CD8-positive, alpha-beta memory T cell (primary cell): ENCODE measurements around the gene PAK6. TPM values are rescaled to one million over a fixed set of nuclear protein-coding genes. Genes with fewer than 3 reads are reported as not detected.

Source experiments
- CTCF ChIA-PET: fragments of 350-600 bp; sonication (Branson Sonifier 250); formaldehyde crosslinking; loops from one replicate; lab custom pipeline; 2021; ENCODE audit warnings: antibody characterized with exemption; lab: Charles Lee
- POLR2A ChIA-PET: fragments of 350-600 bp; sonication (Branson Sonifier 250); formaldehyde crosslinking; loops from one replicate; lab custom pipeline; 2021; ENCODE audit warnings: antibody characterized with exemption; lab: Charles Lee
- DNase-seq, 5 donors: peaks; one replicate each; pipeline versions ENCODE4 v3.0.0 to v3.0.0-alpha.2; 2020 to 2022; ENCODE audit warnings: mixed read lengths in 1 of 5
- H3K27ac ChIP-seq: one replicate; pipeline ENCODE4 v1.7.0; 2013; ENCODE audit warnings: low read depth, mild to moderate bottlenecking, low read length, moderate library complexity
- H3K27me3 ChIP-seq: 2 replicates; pipeline ENCODE4 v1.7.0; 2013; ENCODE audit warnings: low read length, mild to moderate bottlenecking; ENCODE audit not compliant: insufficient read depth, poor library complexity, severe bottlenecking
- H3K36me3 ChIP-seq: 2 replicates; pipeline ENCODE4 v1.7.0; 2013; ENCODE audit warnings: mild to moderate bottlenecking, low read length, moderate library complexity; ENCODE audit not compliant: insufficient read depth
- H3K4me1 ChIP-seq: 2 replicates; pipeline ENCODE4 v1.7.0; 2013; ENCODE audit warnings: mild to moderate bottlenecking, low read length, moderate library complexity; ENCODE audit not compliant: insufficient read depth
- H3K4me3 ChIP-seq: 2 replicates; pipeline ENCODE4 v1.7.0; 2013; ENCODE audit warnings: mild to moderate bottlenecking, low read length
- H3K9me3 ChIP-seq: 2 replicates; pipeline ENCODE4 v1.7.0; 2013; ENCODE audit warnings: mild to moderate bottlenecking, low read length
- H3K27ac Mint-ChIP-seq, 8 donors: one replicate each; pipeline ENCODE4 v1.8.0; 2020 to 2021; ENCODE audit warnings: mixed read lengths in 8 of 8, mild to moderate bottlenecking in 6 of 8, inconsistent platforms in 3 of 8, moderate library complexity in 3 of 8
- H3K27me3 Mint-ChIP-seq, 2 donors: one replicate each; pipeline ENCODE4 v1.8.0; 2020 to 2021; ENCODE audit warnings: mixed read lengths in 2 of 2, mild to moderate bottlenecking in 1 of 2, moderate library complexity in 1 of 2
- H3K36me3 Mint-ChIP-seq, 3 donors: one replicate each; pipeline ENCODE4 v1.8.0; 2020 to 2021; ENCODE audit warnings: mixed read lengths in 3 of 3, inconsistent platforms in 1 of 3, mild to moderate bottlenecking in 1 of 3
- H3K4me1 Mint-ChIP-seq, 3 donors: one replicate each; pipeline ENCODE4 v1.8.0; 2020 to 2021; ENCODE audit warnings: mixed read lengths in 3 of 3, inconsistent platforms in 1 of 3, mild to moderate bottlenecking in 1 of 3
- H3K4me3 Mint-ChIP-seq, 7 donors: one replicate each; pipeline ENCODE4 v1.8.0; 2020 to 2021; ENCODE audit warnings: mixed read lengths in 7 of 7, mild to moderate bottlenecking in 6 of 7, moderate library complexity in 4 of 7, inconsistent platforms in 2 of 7
- H3K9me3 Mint-ChIP-seq, 5 donors: one replicate each; pipeline ENCODE4 v1.8.0; 2020 to 2022; ENCODE audit warnings: mixed read lengths in 5 of 5, mild to moderate bottlenecking in 3 of 5, moderate library complexity in 2 of 5, inconsistent platforms in 1 of 5
- polyA plus RNA-seq: library from polyadenylated mRNA; unstranded; fragments of 300-500 nt; fragmentation: Illumina TruSeq; gene quantifications from one replicate; pipeline ENCODE4 v1.2.3, GENCODE V29; 2021
- total RNA-seq, 2 experiments: library from RNA; stranded (reverse); gene quantifications; one replicate each; pipeline ENCODE4 v1.2.3, GENCODE V29; 2021

PAK6 gene
- total and polyA plus RNA-seq, 3 experiments from 2014 or later: 1.7 to 2.8 (median 1.9) TPM

- H3K4me3 Mint-ChIP-seq: no peak overlapping the region
- Histone ChIP-seq H3K27me3 (no peaks in the 10 kb centered on the region), H3K9me3 (no peaks in the 10 kb centered on the region), H3K4me3 (no peak overlapping the region), H3K27ac (no peak overlapping the region), H3K36me3 (no peaks in the 10 kb centered on the region), H3K4me1 (no peaks in the 10 kb centered on the region)
- ChIA-PET CTCF (interaction anchor here (1.6 to 5.7 kb wide), 4 partner anchors 10 to 73 kb away, joined by 3 to 38 read pairs (median 6); no protein-coding TSS in a partner anchor), POLR2A (interaction anchor here (1.2 kb wide), 1 partner anchor 141 kb away, joined by 6 read pairs; no protein-coding TSS in a partner anchor)
- peaks cover 0 to 1% of the 10 kb centered on the region in 2 donors for H3K27me3 Mint-ChIP-seq
- no peak overlapping the region for H3K27ac Mint-ChIP-seq
- no peaks in the 10 kb centered on the region for H3K9me3 Mint-ChIP-seq
- no peak for DNase-seq
- no peaks in the 10 kb centered on the region for H3K36me3 Mint-ChIP-seq
- no peaks in the 10 kb centered on the region for H3K4me1 Mint-ChIP-seq
Measured at GRCh38 chr15:40264321-40265153, 25.7 kb downstream of the PAK6 start.

- Histone ChIP-seq H3K27ac (no peak overlapping the region), H3K4me1 (no peaks in the 10 kb centered on the region), H3K9me3 (no peaks in the 10 kb centered on the region), H3K27me3 (no peaks in the 10 kb centered on the region), H3K4me3 (no peak overlapping the region), H3K36me3 (no peaks in the 10 kb centered on the region)
- peaks cover 0 to 1% of the 10 kb centered on the region in 2 donors for H3K27me3 Mint-ChIP-seq
- no peaks in the 10 kb centered on the region for H3K4me1 Mint-ChIP-seq
- H3K4me3 Mint-ChIP-seq: no peak overlapping the region
- POLR2A ChIA-PET: no interaction called here
- CTCF ChIA-PET: interaction anchor here (1.9 to 5.7 kb wide), 2 partner anchors 9 to 48 kb away, joined by 8 to 38 read pairs; no protein-coding TSS in a partner anchor
- no peak overlapping the region for H3K27ac Mint-ChIP-seq
- no peaks in the 10 kb centered on the region for H3K36me3 Mint-ChIP-seq
- DNase-seq: no peak
- no peaks in the 10 kb centered on the region for H3K9me3 Mint-ChIP-seq
Measured at GRCh38 chr15:40265355-40265754, 26.5 kb downstream of the PAK6 start.

GRCh38 chr15:40265875-40266274 is 27.0 kb downstream of the PAK6 start:
- H3K4me1 Mint-ChIP-seq: no peaks in the 10 kb centered on the region
- H3K36me3 Mint-ChIP-seq: no peaks in the 10 kb centered on the region
- no peak overlapping the region for H3K4me3 Mint-ChIP-seq
- no peaks in the 10 kb centered on the region for H3K27me3 ChIP-seq
- no peak overlapping the region for H3K27ac Mint-ChIP-seq
- no peaks in the 10 kb centered on the region for H3K9me3 ChIP-seq
- no peaks in the 10 kb centered on the region for H3K36me3 ChIP-seq
- DNase-seq: no peak
- no peaks in the 10 kb centered on the region for H3K4me1 ChIP-seq
- no peak overlapping the region for H3K27ac ChIP-seq
- no peak overlapping the region for H3K4me3 ChIP-seq
- CTCF ChIA-PET: interaction anchor here (1.1 to 5.7 kb wide), 2 partner anchors 8 to 72 kb away, joined by 4 to 38 read pairs; no protein-coding TSS in a partner anchor
- H3K27me3 Mint-ChIP-seq: peaks cover 0 to 1% of the 10 kb centered on the region in 2 donors
- POLR2A ChIA-PET: no interaction called here
- no peaks in the 10 kb centered on the region for H3K9me3 Mint-ChIP-seq

- no peak overlapping the region for H3K27ac Mint-ChIP-seq
- Histone ChIP-seq H3K36me3 (no peaks in the 10 kb centered on the region), H3K4me3 (no peak overlapping the region), H3K27me3 (no peaks in the 10 kb centered on the region), H3K9me3 (no peaks in the 10 kb centered on the region), H3K4me1 (no peaks in the 10 kb centered on the region), H3K27ac (no peak overlapping the region)
- ChIA-PET POLR2A (no interaction called here), CTCF (interaction anchor here (1.0 to 5.7 kb wide), 4 partner anchors 7 to 227 kb away, joined by 3 to 38 read pairs (median 8); no protein-coding TSS in a partner anchor)
- no peaks in the 10 kb centered on the region for H3K9me3 Mint-ChIP-seq
- no peaks in the 10 kb centered on the region for H3K4me1 Mint-ChIP-seq
- H3K4me3 Mint-ChIP-seq: no peak overlapping the region
- H3K27me3 Mint-ChIP-seq: peaks cover 0 to 1% of the 10 kb centered on the region in 2 donors
- DNase-seq: no peak
- H3K36me3 Mint-ChIP-seq: no peaks in the 10 kb centered on the region
Measured at GRCh38 chr15:40266828-40267304, 28.0 kb downstream of the PAK6 start.

DNA sequence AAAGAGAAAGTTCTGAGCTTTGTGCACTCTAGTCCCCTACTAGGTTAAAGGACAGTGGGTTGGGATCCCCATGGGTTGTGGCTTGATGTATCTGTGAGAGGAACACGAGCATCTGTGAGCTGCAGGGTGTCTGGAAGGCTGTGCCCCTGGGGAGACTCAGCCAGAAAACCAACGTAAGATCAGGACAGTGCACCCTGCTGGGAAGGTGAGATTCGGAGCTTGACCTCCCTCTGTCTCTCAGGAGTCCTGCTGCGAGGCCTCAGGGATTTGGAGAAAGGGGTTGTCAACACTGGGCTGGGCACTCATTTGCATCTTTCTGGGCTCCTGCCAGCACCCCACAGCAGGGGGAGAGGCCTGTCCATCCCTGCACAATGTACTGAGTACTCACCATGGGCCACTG is 28.8 kb downstream of the PAK6 start:
- Histone ChIP-seq H3K4me3 (no peak overlapping the region), H3K27ac (no peak overlapping the region), H3K27me3 (no peaks in the 10 kb centered on the region), H3K9me3 (no peaks in the 10 kb centered on the region), H3K4me1 (no peaks in the 10 kb centered on the region), H3K36me3 (no peaks in the 10 kb centered on the region)
- H3K36me3 Mint-ChIP-seq: no peaks in the 10 kb centered on the region
- POLR2A ChIA-PET: no interaction called here
- H3K27me3 Mint-ChIP-seq: peaks cover 0 to 1% of the 10 kb centered on the region in 2 donors
- H3K4me1 Mint-ChIP-seq: no peaks in the 10 kb centered on the region
- CTCF ChIA-PET: interaction anchor here (1.0 to 2.6 kb wide), 3 partner anchors 9 to 228 kb away, joined by 3 to 11 read pairs (median 4); no protein-coding TSS in a partner anchor
- no peaks in the 10 kb centered on the region for H3K9me3 Mint-ChIP-seq
- H3K4me3 Mint-ChIP-seq: no peak overlapping the region
- peak overlapping the region in 1 of 8 donors; percentile 23 for H3K27ac Mint-ChIP-seq
- no peak for DNase-seq

- ChIA-PET CTCF (interaction anchor here (1.0 to 12.2 kb wide), 7 partner anchors 9 to 224 kb away, joined by 3 to 268 read pairs (median 5); partner anchors contain the start of genes CCDC9B and PLCB2), POLR2A (no interaction called here)
- H3K9me3 ChIP-seq: no peaks in the 10 kb centered on the region
- DNase-seq: no peak
- Mint-ChIP-seq H3K36me3 (no peaks in the 10 kb centered on the region), H3K9me3 (no peaks in the 10 kb centered on the region), H3K27me3 (peaks cover 0 to 1% of the 10 kb centered on the region in 2 donors), H3K4me3 (peak overlapping the region in 1 of 7 donors; percentile 79), H3K4me1 (peaks cover 0 to under 1% (median 0%) of the 10 kb centered on the region in 3 donors), H3K27ac (peak overlapping the region in 1 of 8 donors; percentile 95)
- H3K27me3 ChIP-seq: no peaks in the 10 kb centered on the region
- H3K4me1 ChIP-seq: no peaks in the 10 kb centered on the region
- no peaks in the 10 kb centered on the region for H3K36me3 ChIP-seq
- H3K27ac ChIP-seq: no peak overlapping the region
- no peak overlapping the region for H3K4me3 ChIP-seq
Measured at GRCh38 chr15:40269604-40270003, 30.7 kb downstream of the PAK6 start.

DNA sequence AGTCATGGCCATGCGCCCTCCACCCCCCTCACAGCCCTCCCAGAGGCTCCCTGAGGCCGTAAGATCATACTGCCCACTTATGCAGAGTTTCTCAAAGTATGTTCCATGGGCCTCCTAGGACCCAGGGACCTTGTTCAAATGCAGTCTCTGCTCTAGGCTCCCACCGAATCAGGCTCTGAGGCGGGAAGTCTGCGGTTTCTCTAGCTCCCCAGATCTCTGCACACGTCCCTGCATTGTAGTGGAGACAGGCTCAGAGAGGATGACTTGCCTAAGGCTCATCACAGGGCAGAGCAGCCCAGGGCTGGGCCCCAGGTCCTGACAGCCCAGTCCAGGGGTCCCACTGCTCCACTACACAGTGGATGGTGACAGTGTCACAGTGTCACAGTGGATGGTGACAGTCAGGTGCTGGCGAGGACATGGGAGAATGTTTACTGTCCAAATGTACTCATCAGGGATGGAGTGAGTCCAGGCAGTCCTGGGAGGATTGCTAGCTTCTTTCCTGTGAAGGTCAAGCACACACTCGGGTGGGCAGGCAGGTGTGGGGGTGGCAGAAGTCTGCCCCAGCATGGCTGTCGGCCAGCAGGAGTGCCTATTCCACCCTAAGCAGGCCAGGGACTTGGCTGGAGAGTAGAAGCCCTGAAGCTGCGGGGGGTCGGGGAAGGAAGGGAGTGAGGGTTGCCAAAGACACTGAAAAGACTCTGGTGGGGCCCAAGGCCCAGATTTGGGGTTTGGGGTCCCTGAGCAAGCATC is 31.6 kb downstream of the PAK6 start:
- Histone ChIP-seq H3K27ac (no peak overlapping the region), H3K4me1 (no peaks in the 10 kb centered on the region), H3K27me3 (no peaks in the 10 kb centered on the region), H3K4me3 (no peak overlapping the region), H3K9me3 (no peaks in the 10 kb centered on the region), H3K36me3 (no peaks in the 10 kb centered on the region)
- peak overlapping the region in 2 of 8 donors; percentile 55 to 95 for H3K27ac Mint-ChIP-seq
- peak overlapping the region in 1 of 7 donors; percentile 79 for H3K4me3 Mint-ChIP-seq
- peak in 1 of 5 donors; percentile 71 for DNase-seq
- H3K9me3 Mint-ChIP-seq: no peaks in the 10 kb centered on the region
- H3K4me1 Mint-ChIP-seq: peaks cover 0 to 4% (median 2%) of the 10 kb centered on the region in 3 donors
- ChIA-PET POLR2A (no interaction called here), CTCF (interaction anchor here (0.8 to 12.2 kb wide), 7 partner anchors 10 to 224 kb away, joined by 3 to 268 read pairs (median 5); partner anchors contain the start of genes CCDC9B and PLCB2)
- peaks cover 0 to 1% of the 10 kb centered on the region in 2 donors for H3K27me3 Mint-ChIP-seq
- H3K36me3 Mint-ChIP-seq: no peaks in the 10 kb centered on the region
